PC-3 (cell line): Measurements from ENCODE around the gene MARCOL. TPM values are rescaled to one million over a fixed set of nuclear protein-coding genes. Genes with fewer than 3 reads are reported as not detected.

Experiments used
- ATAC-seq: fragments of 200-7000 bp; cut with Tn5 transposase; 2 replicates; pipeline ENCODE4 v1.9.1; 2020; ENCODE audit warnings: mild to moderate bottlenecking, moderate library complexity
- BruUV-seq: library from RNA; stranded (reverse); fragments of 400-500 nt; replicated peaks from 2 replicates; lab custom pipeline; 2021; lab: Mats Ljungman, UMichigan
- CTCF ChIA-PET: fragments of 300-600 bp; sonication (Branson Sonifier 250); formaldehyde crosslinking; loops from one replicate; lab custom pipeline; 2022; ENCODE audit warnings: antibody characterized with exemption; lab: Charles Lee
- POLR2A ChIA-PET: fragments of 300-600 bp; sonication (Branson Sonifier 250); formaldehyde crosslinking; loops from one replicate; lab custom pipeline; 2022; ENCODE audit warnings: antibody characterized with exemption; ENCODE audit not compliant: unreplicated experiment; lab: Charles Lee
- DNase-seq: peaks from one replicate; pipeline ENCODE4 v3.0.0-alpha.2; 2015
- H2AFZ ChIP-seq: fragments of 300-600 bp; sonication (generic); 2 replicates; pipeline ENCODE4 v1.6.0; 2016; ENCODE audit warnings: antibody characterized with exemption, low read length
- H3F3A ChIP-seq: fragments of 300-600 bp; sonication (generic); one replicate; pipeline ENCODE4 v1.6.0; 2017; ENCODE audit warnings: antibody characterized with exemption, low read length, control low read depth, mild to moderate bottlenecking; ENCODE audit not compliant: unreplicated experiment
- H3K27ac ChIP-seq: fragments of 300-600 bp; sonication (generic); 2 replicates; pipeline ENCODE4 v1.5.1; 2016; ENCODE audit warnings: mild to moderate bottlenecking, low read length
- H3K27me3 ChIP-seq: fragments of 300-600 bp; sonication (generic); 2 replicates; pipeline ENCODE4 v1.6.1; 2016; ENCODE audit warnings: low read length, mixed read lengths
- H3K36me3 ChIP-seq: fragments of 300-600 bp; sonication (generic); 2 replicates; pipeline ENCODE4 v1.6.1; 2016; ENCODE audit warnings: low read depth, mixed run types, low read length, mixed read lengths
- H3K4me1 ChIP-seq: fragments of 300-600 bp; sonication (generic); 2 replicates; pipeline ENCODE4 v1.5.1; 2016; ENCODE audit warnings: low read length; ENCODE audit not compliant: insufficient read depth
- H3K4me2 ChIP-seq: fragments of 300-600 bp; sonication (generic); 2 replicates; pipeline ENCODE4 v1.6.0; 2016; ENCODE audit warnings: low read length
- H3K4me3 ChIP-seq: fragments of 300-600 bp; sonication (generic); 2 replicates; pipeline ENCODE4 v1.5.1; 2016; ENCODE audit warnings: mild to moderate bottlenecking, low read length, mixed read lengths
- H3K79me2 ChIP-seq: fragments of 300-600 bp; sonication (generic); 2 replicates; pipeline ENCODE4 v1.6.1; 2017; ENCODE audit warnings: low read length, mixed read lengths
- H3K9ac ChIP-seq: fragments of 300-600 bp; sonication (generic); 2 replicates; pipeline ENCODE4 v1.6.0; 2016; ENCODE audit warnings: mild to moderate bottlenecking, low read length
- H3K9me2 ChIP-seq: fragments of 300-600 bp; sonication (generic); replicated peaks from 2 replicates; pipeline ENCODE4 v1.6.1; 2016; ENCODE audit warnings: mixed run types, low read length, mixed read lengths
- H3K9me3 ChIP-seq: fragments of 300-600 bp; sonication (generic); 2 replicates; pipeline ENCODE4 v1.6.1; 2016; ENCODE audit warnings: low read length, mixed read lengths
- H4K20me1 ChIP-seq: fragments of 300-600 bp; sonication (generic); 2 replicates; pipeline ENCODE4 v1.6.1; 2016; ENCODE audit warnings: low read length, mixed read lengths
- CTCF ChIP-seq: fragments of 300-600 bp; sonication (generic); conservative IDR thresholded peaks from 2 replicates; pipeline ENCODE4 v1.5.1; 2017; ENCODE audit warnings: antibody characterized with exemption, low read depth, mild to moderate bottlenecking, low read length
- EZH2 ChIP-seq: fragments of 300-600 bp; sonication (generic); IDR thresholded peaks from one replicate; pipeline ENCODE4 v1.6.1; 2017; ENCODE audit warnings: antibody characterized with exemption, mild to moderate bottlenecking, low read length; ENCODE audit not compliant: unreplicated experiment
- EZH2phosphoT487 ChIP-seq: fragments of 300-600 bp; sonication (generic); IDR thresholded peaks from 2 replicates; pipeline ENCODE4 v1.6.1; 2018; ENCODE audit warnings: mild to moderate bottlenecking, antibody characterized with exemption, low read length, borderline replicate concordance
- intact Hi-C: fragments of 100-400 bp; cut with micrococcal nuclease; formaldehyde crosslinking; loops from 2 replicates; pipeline ENCODE4 v1.9.0; 2023
- total RNA-seq: library from RNA; depleted of rRNA; stranded (reverse); fragments of >200 nt; gene quantifications from 2 replicates; pipeline ENCODE4 v1.2.3, GENCODE V29; 2014

MARCOL gene
- total RNA-seq, 1 experiment from 2014 or later: not detected

- ChIA-PET POLR2A (interaction anchor here (0.6 kb wide), 1 partner anchor 132 kb away, joined by 3 read pairs; no protein-coding TSS in a partner anchor), CTCF (no interaction called here)
- Histone ChIP-seq H3K4me2 (no peak overlapping the region), H3K9me3 (no peaks in the 10 kb centered on the region), H3K79me2 (no peaks in the 10 kb centered on the region), H3K36me3 (no peaks in the 10 kb centered on the region), H3K4me1 (peaks cover 8% of the 10 kb centered on the region; the same call in 1 of the 2 replicates), H3K9me2 (no peaks in the 10 kb centered on the region), H4K20me1 (no peaks in the 10 kb centered on the region), H3K27me3 (no peaks in the 10 kb centered on the region), H2AFZ (no peak overlapping the region), H3K9ac (no peak overlapping the region), H3K4me3 (no peak overlapping the region), H3F3A (no peaks in the 10 kb centered on the region), H3K27ac (no peak overlapping the region)
- intact Hi-C loops: no loop called here
- ATAC-seq (no peak), DNase-seq (no peak)
- no TSS peak for BruUV-seq
- TF ChIP-seq EZH2phosphoT487: no peak
- TF ChIP-seq EZH2: no peak
- TF ChIP-seq CTCF: no peak
These were observed 33.1 kb upstream of the MARCOL start for GRCh38 chr5:148205044-148205806.

DNA sequence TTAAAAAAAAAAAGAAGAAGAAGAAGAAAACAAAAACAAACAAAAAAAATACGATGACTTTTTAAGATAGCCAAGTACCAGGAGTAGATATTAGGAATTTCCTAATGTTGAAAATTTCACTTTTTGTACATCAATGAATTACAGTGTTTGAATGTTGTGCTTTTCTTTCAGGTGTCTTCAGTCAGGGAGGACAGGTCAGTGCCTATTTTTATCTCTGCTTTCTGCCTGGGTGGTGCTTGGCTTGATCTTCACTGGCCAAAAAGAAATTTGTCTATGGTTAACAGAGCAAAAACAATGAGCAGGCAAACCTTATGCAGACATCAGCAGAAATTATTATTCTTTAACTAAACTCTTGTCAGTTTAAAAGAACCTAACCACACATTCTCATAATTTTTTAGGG is 32.5 kb upstream of the MARCOL start:
- Histone ChIP-seq H3K27ac (no peak overlapping the region), H3K27me3 (no peaks in the 10 kb centered on the region), H3K4me1 (peaks cover 8% of the 10 kb centered on the region; the same call in 1 of the 2 replicates), H3K4me2 (no peak overlapping the region), H3K36me3 (no peaks in the 10 kb centered on the region), H3K9ac (no peak overlapping the region), H3K9me2 (no peaks in the 10 kb centered on the region), H4K20me1 (no peaks in the 10 kb centered on the region), H3F3A (no peaks in the 10 kb centered on the region), H3K79me2 (no peaks in the 10 kb centered on the region), H2AFZ (no peak overlapping the region), H3K4me3 (no peak overlapping the region), H3K9me3 (no peaks in the 10 kb centered on the region)
- no peak for TF ChIP-seq EZH2
- no peak for DNase-seq
- BruUV-seq: no TSS peak
- POLR2A ChIA-PET: no interaction called here
- intact Hi-C loops: no loop called here
- no peak for ATAC-seq
- CTCF ChIA-PET: no interaction called here

- Histone ChIP-seq H3K27me3 (no peaks in the 10 kb centered on the region), H3K4me2 (no peak overlapping the region), H4K20me1 (no peaks in the 10 kb centered on the region), H3K79me2 (no peaks in the 10 kb centered on the region), H2AFZ (no peak overlapping the region), H3K36me3 (no peaks in the 10 kb centered on the region), H3K27ac (no peak overlapping the region), H3K9ac (no peak overlapping the region), H3K9me2 (no peaks in the 10 kb centered on the region), H3K4me3 (no peak overlapping the region), H3K9me3 (no peaks in the 10 kb centered on the region), H3F3A (no peaks in the 10 kb centered on the region), H3K4me1 (peaks cover 8% of the 10 kb centered on the region; the same call in 1 of the 2 replicates)
- TF ChIP-seq EZH2phosphoT487: no peak
- no peak for TF ChIP-seq EZH2
- no peak for TF ChIP-seq CTCF
- POLR2A ChIA-PET: no interaction called here
- ATAC-seq (no peak), DNase-seq (no peak)
- CTCF ChIA-PET: no interaction called here
- intact Hi-C loops: no loop called here
- no TSS peak for BruUV-seq
These were observed 31.7 kb upstream of the MARCOL start for GRCh38 chr5:148206620-148207019.
